ENCODE measurements around the gene AFAP1.

DNA sequence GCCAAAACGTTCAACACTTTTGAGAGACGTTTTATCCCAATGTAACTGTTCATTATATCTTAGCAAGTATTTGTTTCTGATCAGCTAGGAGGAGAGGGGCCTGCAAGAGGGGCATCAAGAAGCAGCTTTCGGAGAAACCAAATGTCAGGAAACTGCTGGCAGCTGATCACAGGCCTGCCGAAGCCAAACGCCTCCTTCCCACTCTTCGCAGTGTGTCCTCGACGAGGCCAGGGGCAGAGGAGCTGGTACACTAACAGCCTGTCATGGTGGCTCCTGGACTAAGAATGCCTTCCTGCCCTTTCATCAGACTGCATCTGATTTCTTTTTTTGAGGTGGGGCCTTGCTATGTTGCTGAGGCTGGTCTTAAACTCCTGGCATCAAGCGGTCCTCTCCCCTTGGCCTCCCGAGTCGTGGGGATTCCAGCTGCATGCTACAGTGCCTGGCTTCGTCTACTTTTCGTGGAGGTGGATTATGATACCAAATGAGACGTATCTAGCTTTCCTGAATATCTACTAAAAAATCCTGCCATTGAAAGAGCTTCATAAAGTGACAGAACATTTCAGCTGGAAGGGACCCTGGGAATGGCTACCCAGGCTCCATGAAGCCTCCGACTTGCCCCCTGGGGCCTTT lies 134.8 kb downstream of the AFAP1 start:
- TF ChIP-seq NFRKB (IDR thresholded peaks at IDR 0.05) (no peak), SP1 (IDR thresholded peaks at IDR 0.05) (no peak)
